Measurements from ENCODE around the gene PDE6B. TPM values are rescaled to one million over a fixed set of nuclear protein-coding genes. Genes with fewer than 3 reads are reported as not detected.

PDE6B gene
- total RNA-seq, 2 experiments from 2014 or later = 11.4 to 12.4 TPM

GRCh38 chr4:660401-660800 lies 35.0 kb downstream of the PDE6B start:
- Mint-ChIP-seq H3K9me3 (no peaks in the 10 kb centered on the region), H3K4me1 (ENCODE audit: low read depth) (peaks cover 10% of the 10 kb centered on the region), H3K4me3 (peak overlapping the region; percentile 50), H3K27ac (peak overlapping the region; percentile 28), H3K36me3 (ENCODE audit: low read depth) (peaks cover 5% of the 10 kb centered on the region), H3K27me3 (no peaks in the 10 kb centered on the region)
- POLR2A ChIA-PET = no interaction called here
- Histone ChIP-seq H3K9me3 (ENCODE audit: control insufficient read depth in 1 of 2, insufficient read depth in 1 of 2, low read length in 2 of 2) (no peaks in the 10 kb centered on the region), H3K27me3 (ENCODE audit: control insufficient read depth in 1 of 2, insufficient read depth in 2 of 2, low read length in 2 of 2) (no peaks in the 10 kb centered on the region), H3K36me3 (ENCODE audit: insufficient read depth, low read length) (no peaks in the 10 kb centered on the region), H3K4me1 (ENCODE audit: insufficient read depth, low read length) (peaks cover 22% of the 10 kb centered on the region), H3K4me3 (ENCODE audit: low read length) (no peak overlapping the region), H3K27ac (ENCODE audit: low read depth in 1 of 2, low read length in 2 of 2) (no peak overlapping the region)
- no peak for TF ChIP-seq CTCF (IDR thresholded peaks at IDR 0.05)
- CTCF ChIA-PET = no interaction called here
- intact Hi-C loops (cut with DNase I, micrococcal nuclease) = loop anchor here (5.0 kb wide), 3 partner anchors 122 to 323 kb away; partner anchors contain the start of genes PIGG (in 1 of the 2), ZNF141 (in 1 of the 2) and ZNF721 (in 1 of the 2)
- ATAC-seq (ENCODE audit: poor library complexity) (no peak), DNase-seq (no peak)

DNA sequence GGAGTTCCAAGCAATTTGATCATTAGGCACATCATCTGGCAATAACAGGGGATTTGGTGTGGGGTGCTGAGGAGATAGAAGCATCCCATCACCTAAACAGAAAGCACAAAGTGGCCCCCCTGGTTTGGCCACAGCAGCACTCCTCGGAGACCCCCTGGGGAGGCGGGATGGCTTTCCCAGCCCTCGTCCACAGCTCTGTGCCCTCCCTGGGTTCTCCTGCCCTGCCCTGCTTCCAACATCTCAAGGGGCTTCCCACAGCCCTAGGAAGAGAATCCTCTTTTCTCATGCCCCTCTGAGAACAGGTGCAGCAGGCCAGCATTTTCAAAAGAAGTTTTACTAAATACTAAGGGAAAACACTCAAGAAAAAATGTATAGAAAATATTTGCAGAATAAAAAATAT lies 35.9 kb downstream of the PDE6B start:
- no peak overlapping the region for H3K27ac ChIP-seq (ENCODE audit: low read depth in 1 of 2, low read length in 2 of 2)
- Mint-ChIP-seq H3K9me3 (no peaks in the 10 kb centered on the region), H3K4me3 (peak overlapping the region; percentile 34), H3K27ac (peak overlapping the region; percentile 28), H3K36me3 (ENCODE audit: low read depth) (peaks cover 5% of the 10 kb centered on the region), H3K27me3 (no peaks in the 10 kb centered on the region), H3K4me1 (ENCODE audit: low read depth) (peaks cover 10% of the 10 kb centered on the region)
- ChIA-PET POLR2A (no interaction called here), CTCF (no interaction called here)
- no peaks in the 10 kb centered on the region for H3K27me3 ChIP-seq (ENCODE audit: control insufficient read depth in 1 of 2, insufficient read depth in 2 of 2, low read length in 2 of 2)
- intact Hi-C loops (cut with DNase I, micrococcal nuclease) = loop anchor here (5.0 kb wide), 3 partner anchors 121 to 324 kb away; partner anchors contain the start of genes PIGG (in 1 of the 2), ZNF141 (in 1 of the 2) and ZNF721 (in 1 of the 2)
- DNase-seq (peak in 1 of 14 experiments; percentile 1), ATAC-seq (ENCODE audit: poor library complexity) (no peak)
- no peak overlapping the region for H3K4me3 ChIP-seq (ENCODE audit: low read length)
- H3K9me3 ChIP-seq (ENCODE audit: control insufficient read depth in 1 of 2, insufficient read depth in 1 of 2, low read length in 2 of 2) = no peaks in the 10 kb centered on the region
- H3K36me3 ChIP-seq (ENCODE audit: insufficient read depth, low read length) = no peaks in the 10 kb centered on the region
- peaks cover 22% of the 10 kb centered on the region for H3K4me1 ChIP-seq (ENCODE audit: insufficient read depth, low read length)
- TF ChIP-seq CTCF (IDR thresholded peaks at IDR 0.05) = no peak

DNA sequence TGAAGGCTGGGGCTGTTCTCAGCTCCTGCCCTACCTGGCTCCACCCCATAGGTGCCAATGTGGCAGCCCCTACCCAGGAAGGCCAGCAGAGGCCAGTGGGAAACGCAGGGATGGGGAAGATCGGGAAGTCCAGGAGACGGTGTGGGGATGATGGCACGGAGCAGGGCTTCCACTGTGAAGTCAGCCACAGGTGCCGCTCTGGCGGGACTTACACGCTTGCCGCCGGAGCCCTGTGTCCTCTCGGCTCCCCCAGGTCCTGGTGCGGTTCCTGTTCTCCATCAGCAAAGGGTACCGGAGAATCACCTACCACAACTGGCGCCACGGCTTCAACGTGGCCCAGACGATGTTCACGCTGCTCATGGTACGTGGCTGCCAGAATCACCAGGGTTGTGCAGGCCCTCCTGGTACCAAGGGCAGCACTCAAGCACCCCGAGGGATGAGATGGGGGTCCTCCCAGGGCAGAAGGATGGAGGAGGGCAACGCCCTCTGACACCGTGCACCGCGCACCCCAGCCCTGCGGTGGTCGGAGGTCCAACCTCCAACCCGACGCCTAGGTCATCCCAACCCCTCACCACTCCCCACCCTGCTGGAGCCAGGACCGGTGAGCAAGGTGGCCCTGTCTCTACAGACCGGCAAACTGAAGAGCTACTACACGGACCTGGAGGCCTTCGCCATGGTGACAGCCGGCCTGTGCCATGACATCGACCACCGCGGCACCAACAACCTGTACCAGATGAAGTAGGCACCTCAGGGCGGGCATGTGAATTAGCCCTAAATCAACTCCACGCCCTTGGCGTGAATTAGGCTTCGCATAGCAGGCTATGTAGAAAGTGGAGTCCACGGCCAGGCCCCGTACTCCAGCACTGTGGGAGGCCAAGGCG lies 36.7 kb downstream of the PDE6B start:
- CTCF ChIA-PET = no interaction called here

More for the DNA sequence above, 36.7 kb downstream of the PDE6B start:
- Histone ChIP-seq H3K27me3 (ENCODE audit: control insufficient read depth in 1 of 2, insufficient read depth in 2 of 2, low read length in 2 of 2) (no peaks in the 10 kb centered on the region), H3K36me3 (ENCODE audit: insufficient read depth, low read length) (no peaks in the 10 kb centered on the region), H3K4me1 (ENCODE audit: insufficient read depth, low read length) (peaks cover 22% of the 10 kb centered on the region), H3K27ac (ENCODE audit: low read depth in 1 of 2, low read length in 2 of 2) (no peak overlapping the region), H3K4me3 (ENCODE audit: low read length) (no peak overlapping the region), H3K9me3 (ENCODE audit: control insufficient read depth in 1 of 2, insufficient read depth in 1 of 2, low read length in 2 of 2) (no peaks in the 10 kb centered on the region)
- H3K27ac Mint-ChIP-seq = peak overlapping the region; percentile 80
- no peak for TF ChIP-seq CTCF (IDR thresholded peaks at IDR 0.05)
- no peaks in the 10 kb centered on the region for H3K9me3 Mint-ChIP-seq
- DNase-seq (peak in 2 of 14 experiments; percentile 2 to 21), ATAC-seq (ENCODE audit: poor library complexity) (no peak)
- H3K27me3 Mint-ChIP-seq = no peaks in the 10 kb centered on the region
- POLR2A ChIA-PET = interaction anchor here (1.1 to 4.3 kb wide), 2 partner anchors 12 to 120 kb away, joined by 3 to 64 read pairs; partner anchors contain the start of genes ATP5ME and MYL5
- intact Hi-C loops (cut with DNase I, micrococcal nuclease) = loop anchor here (5.0 kb wide), 3 partner anchors 120 to 325 kb away; partner anchors contain the start of genes PIGG (in 1 of the 2), ZNF141 (in 1 of the 2) and ZNF721 (in 1 of the 2)
- peaks cover 5% of the 10 kb centered on the region for H3K36me3 Mint-ChIP-seq (ENCODE audit: low read depth)
- peaks cover 10% of the 10 kb centered on the region for H3K4me1 Mint-ChIP-seq (ENCODE audit: low read depth)
- H3K4me3 Mint-ChIP-seq = peak overlapping the region; percentile 88

Measured in CD4-positive, alpha-beta T cell (primary cell).